Activated naive CD8-positive, alpha-beta T cell treated with anti-CD3 and anti-CD28 coated beads, Interleukin-2, amount 50 U/mL, for 16 hours (primary cell): Measurements from ENCODE around the gene HHATL.
"Not testable (repeated sequence)": the region's sequence is repeated elsewhere in the genome, so short reads cannot be mapped to it uniquely, and the experiment has no call there.

Source experiments
- DNase-seq: peaks from one replicate; pipeline ENCODE4 v3.0.0-alpha.2; 2020; ENCODE audit warnings: low read depth, low spot score

Gene HHATL

GRCh38 chr3:42734263-42734860 lies 31.8 kb upstream of the HHATL start:
- DNase-seq: no peak

GRCh38 chr3:42733501-42734262 lies 31.1 kb upstream of the HHATL start:
- no peak for DNase-seq

GRCh38 chr3:42732829-42733459 lies 30.3 kb upstream of the HHATL start:
- DNase-seq: no peak

DNA sequence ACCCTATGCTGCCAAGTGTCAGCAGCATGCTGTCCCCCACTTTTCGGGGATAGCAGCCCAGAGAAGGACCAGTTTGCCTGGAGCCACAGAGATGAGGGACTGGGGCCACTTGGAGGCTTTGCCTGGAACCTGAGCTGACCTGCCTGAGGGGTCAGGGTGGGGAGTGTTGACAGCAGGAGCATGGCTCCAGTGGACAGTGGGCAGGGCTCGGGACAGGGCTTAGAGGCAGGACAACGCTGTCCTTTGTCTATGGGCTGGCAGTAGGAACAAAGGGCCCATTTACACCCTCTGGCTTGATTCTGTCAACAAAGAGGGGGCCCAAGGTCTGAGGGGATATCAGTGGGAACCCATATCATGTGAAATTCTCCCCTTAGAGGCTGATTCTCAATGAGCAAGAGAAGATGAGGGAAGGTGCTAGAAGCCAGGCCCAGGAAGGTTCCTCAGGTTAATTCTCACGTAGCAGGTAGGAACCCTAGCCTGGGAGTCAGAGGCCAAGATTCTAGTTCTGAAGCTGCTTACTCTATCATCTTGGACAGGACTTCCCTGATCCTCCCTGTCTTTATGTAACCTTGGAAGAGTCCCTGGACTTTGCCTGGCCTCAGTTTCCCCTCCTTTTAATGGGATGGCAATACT lies 29.7 kb upstream of the HHATL start:
- DNase-seq: no peak

- DNase-seq: no peak
Measured at GRCh38 chr3:42731476-42732195, 29.0 kb upstream of the HHATL start.

DNA sequence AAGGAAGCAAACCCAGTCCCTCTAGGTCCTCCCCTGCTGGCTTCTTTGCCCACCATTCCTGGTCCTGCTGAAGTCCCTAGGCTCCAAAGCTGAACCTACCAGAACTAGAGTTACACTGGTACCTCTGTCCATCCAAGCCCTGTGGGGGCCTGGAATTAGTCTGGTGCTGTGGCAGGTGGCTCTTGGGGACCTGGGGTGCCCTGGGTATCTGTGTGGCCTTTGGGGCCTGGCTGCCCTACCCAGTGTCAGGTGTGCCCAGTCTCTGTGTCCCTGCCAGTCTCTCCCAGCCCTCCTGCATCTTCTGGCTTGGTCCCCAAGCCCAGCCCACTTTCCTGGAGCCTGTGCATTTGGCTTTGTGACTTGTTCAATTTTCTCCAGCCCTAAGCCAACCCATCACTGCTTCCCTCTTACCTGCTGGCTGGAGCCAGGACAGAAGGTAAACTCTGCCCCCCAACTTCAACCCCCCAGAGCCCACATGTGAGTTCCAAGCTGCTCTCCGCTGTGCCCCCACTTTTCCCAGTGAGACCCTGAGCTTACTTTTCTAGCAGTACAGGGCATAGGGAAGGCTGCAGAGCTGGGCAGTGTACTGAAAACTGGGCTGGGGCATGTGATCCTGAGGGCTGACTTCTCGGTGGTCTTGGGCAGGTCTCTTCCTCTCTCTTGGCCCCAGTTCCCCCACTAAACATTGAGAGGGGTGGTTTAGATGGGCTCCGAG lies 28.3 kb upstream of the HHATL start:
- no peak for DNase-seq

GRCh38 chr3:42730294-42730693 lies 27.7 kb upstream of the HHATL start:
- DNase-seq: no peak

DNA sequence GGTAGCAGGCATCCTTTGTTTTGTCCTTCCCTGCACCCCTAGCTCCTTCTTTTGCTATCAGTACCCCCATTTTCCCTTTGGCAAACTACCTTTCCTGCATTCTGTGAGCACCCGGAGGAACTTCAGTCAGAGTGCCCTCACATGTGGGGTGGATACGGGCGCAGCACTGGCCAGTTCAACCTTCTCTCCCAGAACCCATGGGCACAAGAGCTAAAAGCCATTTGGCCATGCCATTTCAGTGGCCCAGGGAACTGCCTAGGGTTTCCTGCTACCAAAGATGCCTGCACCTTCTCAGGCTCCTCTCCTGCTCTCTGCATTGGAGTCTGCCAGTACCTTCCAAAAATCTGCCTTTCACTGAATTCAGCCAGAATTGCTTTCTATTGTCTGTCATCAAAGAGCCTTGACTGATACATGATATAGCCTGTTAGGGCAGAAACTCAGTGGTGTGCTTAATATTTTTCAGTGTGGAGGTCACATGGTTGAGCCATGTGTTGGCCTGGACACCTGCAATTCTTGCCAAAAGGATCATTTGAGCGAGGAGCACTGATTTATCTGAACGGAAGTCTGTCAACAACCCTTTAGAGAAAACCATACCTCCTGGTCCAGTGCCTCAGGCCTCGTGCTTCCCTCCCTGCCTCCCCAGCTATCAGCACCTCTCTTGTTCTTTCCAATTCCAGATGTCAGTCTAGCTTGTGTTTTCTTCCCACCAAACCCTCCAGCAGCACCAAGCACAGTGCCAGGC lies 27.0 kb upstream of the HHATL start:
- no peak for DNase-seq

- DNase-seq: no peak
Measured at GRCh38 chr3:42728668-42729364, 26.2 kb upstream of the HHATL start.

- no peak for DNase-seq
Measured at GRCh38 chr3:42728056-42728455, 25.5 kb upstream of the HHATL start.

- no peak for DNase-seq
Measured at GRCh38 chr3:42725454-42725853, 22.9 kb upstream of the HHATL start.

GRCh38 chr3:42723219-42723618 lies 20.6 kb upstream of the HHATL start:
- DNase-seq: no peak

- not testable (repeated sequence) for DNase-seq
Measured at GRCh38 chr3:42722442-42722841, 19.8 kb upstream of the HHATL start.

DNA sequence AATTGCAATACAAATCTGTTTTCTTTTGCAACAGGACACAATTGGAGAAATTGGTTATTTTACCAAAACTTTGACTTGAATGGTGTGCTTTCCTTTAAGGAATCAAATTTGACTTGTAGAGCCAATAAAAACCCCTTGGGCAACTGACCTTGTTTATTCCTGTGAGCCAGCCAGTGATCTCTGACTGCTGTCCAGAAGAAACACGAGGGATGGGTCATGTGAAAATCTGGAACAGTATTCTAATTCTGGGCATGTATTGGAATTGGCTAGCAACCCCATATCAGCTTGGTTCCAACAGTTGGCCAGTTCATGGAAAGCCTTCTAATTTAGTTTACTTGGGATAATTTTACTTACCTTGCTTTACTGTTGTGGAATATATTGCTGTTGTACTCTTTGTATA lies 19.1 kb upstream of the HHATL start:
- no peak for DNase-seq

DNA sequence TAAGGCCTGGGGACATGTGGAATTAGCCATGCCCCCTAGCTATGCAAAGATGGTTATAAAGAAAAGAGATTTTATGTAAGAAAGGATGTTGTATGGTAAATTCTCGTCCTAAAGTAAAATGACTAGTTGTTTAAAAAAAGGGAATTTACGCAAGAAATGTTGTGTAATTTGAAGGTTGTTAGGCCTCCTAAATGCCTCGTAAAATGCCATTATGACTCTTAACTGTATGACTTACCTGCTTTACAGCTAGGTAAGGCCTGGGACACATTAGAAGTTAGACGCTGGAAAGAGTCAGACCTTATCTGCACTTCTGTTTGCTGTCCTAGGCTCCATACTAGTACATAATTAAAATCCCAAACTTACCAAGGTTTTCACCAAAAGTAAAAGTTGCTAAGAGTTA lies 17.5 kb upstream of the HHATL start:
- no peak for DNase-seq

DNA sequence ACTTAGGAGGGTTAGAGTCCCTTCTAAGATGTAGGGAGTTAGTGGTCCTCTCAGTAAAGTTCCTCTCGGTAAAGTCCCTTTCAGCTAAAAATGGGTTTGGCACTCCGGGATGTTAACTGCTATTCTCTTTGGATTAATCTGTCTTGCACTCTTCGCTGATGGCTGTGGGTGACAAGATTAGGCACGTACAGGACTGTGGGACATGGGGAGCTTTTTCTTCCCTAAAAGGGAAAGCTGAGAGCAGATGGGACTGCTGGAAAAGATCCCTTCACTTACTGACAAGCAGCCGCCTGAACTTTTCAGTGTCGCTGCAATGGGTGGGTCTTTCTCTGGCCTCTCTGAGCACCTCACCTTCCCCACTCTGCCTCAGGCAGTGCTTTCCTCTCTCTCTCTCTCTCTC lies 16.4 kb upstream of the HHATL start:
- DNase-seq: no peak

DNA sequence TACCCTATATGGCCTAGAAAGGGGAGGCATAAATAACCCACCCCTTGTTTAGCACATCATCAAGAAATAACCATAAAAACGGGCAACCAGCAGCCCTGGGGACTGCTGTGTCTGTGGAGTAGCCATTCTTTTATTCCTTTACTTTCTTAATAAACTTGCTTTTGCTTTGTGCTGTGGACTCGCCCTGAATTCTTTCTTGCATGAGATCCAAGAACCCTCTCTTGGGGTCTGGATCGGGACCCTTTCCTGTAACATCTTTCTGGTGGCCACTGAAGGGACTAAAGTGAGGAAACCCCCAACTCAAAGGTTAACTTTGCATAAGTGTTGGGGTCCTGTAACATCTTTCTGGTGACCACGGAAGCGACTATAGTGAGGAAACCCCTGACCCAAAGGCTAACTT lies 15.7 kb upstream of the HHATL start:
- no peak for DNase-seq

DNA sequence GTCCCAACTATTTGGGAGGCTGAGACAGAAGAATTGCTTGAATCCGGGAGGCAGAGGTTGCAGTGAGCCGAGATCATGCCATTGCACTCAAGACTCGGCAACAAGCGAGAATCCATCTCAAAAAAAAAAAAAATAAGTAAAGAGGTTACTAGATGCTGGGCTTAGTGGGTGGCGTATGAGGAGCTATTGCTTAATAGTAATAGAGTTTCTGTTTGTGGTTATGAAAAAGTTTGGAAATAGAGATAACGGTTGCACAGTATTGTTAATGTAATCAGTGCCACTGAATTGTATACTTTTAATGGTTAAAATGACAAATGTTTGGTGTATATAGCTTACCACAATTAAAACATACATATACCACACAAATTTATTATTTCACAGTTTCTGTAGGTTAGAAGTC lies 14.7 kb upstream of the HHATL start:
- no peak for DNase-seq

DNA sequence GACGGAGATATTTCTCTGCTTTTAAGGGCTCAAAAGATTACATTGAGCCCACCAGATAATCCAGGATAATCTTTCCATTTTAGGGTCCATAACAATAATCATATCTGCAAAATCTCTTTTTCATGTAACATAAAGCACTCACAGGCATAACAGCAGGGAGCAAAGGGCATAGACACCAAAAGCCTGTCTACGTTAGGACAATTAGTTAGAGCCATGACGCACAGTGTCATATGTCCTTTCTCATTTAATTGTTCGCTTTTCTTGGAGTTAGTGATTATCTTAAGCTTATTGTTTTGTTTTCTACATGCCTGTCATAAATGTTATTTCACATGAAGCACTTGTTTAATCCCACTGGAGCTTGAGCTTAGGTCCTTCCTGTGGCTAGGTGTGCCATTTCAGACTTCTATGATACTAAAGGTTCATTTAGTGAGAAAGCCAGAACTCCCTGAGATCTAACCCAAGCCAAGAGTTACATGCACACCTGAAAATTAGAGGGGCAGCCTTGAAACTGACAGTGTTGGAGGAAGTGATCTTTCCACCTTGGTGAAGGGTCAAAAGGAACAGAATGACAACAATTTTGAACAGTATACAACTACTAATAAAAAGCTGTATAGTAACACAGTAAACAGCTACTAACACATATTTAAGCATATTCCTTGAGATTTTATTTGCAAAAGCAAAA lies 11.7 kb upstream of the HHATL start:
- DNase-seq: no peak
